H7 (cell line): ENCODE measurements around the gene LRRC1. TPM values are rescaled to one million over a fixed set of nuclear protein-coding genes. Genes with fewer than 3 reads are reported as not detected.

Source experiments
- DNase-seq: peaks from one replicate; pipeline ENCODE4 v3.0.0; 2012
- H3K27me3 ChIP-seq: 2 replicates; pipeline ENCODE4 v1.6.0; 2011; ENCODE audit warnings: mild to moderate bottlenecking, low read length; ENCODE audit not compliant: control insufficient read depth, insufficient read depth
- H3K36me3 ChIP-seq: replicated peaks from 2 replicates; pipeline ENCODE4 v1.5.1; 2011; ENCODE audit warnings: low read length; ENCODE audit not compliant: control insufficient read depth, insufficient read depth
- H3K4me3 ChIP-seq: 2 replicates; pipeline ENCODE4 v1.5.1; 2011; ENCODE audit warnings: low read depth, mild to moderate bottlenecking, control low read depth, low read length, moderate library complexity; ENCODE audit not compliant: insufficient read depth
- total RNA-seq: library from RNA; depleted of rRNA; stranded (reverse); fragments of >200 nt; shearing (Covaris generic); gene quantifications from 2 replicates; pipeline ENCODE4 v1.2.3, GENCODE V29; 2014; rRNA removed

LRRC1 gene
- 10.1 and 14.5 TPM in 2 replicates for total RNA-seq

DNA sequence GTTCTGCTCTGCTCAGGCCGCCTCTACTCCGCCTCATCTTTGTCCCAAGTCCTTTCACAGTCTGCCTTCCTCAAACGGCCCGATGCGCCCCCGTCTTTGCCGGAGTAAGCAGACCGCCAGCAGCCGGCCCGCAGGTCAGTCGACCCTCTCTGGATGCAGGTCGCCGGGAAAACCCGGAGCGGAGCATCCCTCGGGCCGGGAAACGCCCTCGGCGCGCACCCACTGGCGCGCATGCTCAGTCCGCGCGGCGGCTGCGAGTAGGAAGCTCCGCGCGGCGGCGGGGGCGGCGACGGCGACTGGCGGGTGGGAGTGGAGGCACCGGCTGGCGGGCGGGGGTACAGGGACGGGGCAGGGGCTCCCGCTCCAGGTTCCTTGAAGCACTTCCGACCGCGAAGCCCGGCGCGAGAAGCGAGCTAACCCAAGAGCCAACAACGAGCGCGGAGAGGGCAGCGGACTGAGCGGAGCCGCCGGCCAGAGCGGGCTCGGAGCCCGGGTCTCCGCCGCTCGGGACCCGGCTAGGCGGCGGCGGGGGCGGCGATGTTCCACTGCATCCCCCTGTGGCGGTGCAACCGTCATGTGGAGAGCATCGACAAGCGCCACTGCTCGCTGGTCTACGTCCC, at the start of gene LRRC1:
LRRC1 (plus strand) TSS at position 286 of the 620 bp plus-strand sequence; CDS start at position 538, 252 bp downstream.
- DNase-seq = peak; percentile 96
- Histone ChIP-seq H3K36me3 (no peaks in the 10 kb centered on the region), H3K4me3 (peak within 1 kb of the TSS; percentile 89), H3K27me3 (peaks cover 18% of the 10 kb centered on the region)

DNA sequence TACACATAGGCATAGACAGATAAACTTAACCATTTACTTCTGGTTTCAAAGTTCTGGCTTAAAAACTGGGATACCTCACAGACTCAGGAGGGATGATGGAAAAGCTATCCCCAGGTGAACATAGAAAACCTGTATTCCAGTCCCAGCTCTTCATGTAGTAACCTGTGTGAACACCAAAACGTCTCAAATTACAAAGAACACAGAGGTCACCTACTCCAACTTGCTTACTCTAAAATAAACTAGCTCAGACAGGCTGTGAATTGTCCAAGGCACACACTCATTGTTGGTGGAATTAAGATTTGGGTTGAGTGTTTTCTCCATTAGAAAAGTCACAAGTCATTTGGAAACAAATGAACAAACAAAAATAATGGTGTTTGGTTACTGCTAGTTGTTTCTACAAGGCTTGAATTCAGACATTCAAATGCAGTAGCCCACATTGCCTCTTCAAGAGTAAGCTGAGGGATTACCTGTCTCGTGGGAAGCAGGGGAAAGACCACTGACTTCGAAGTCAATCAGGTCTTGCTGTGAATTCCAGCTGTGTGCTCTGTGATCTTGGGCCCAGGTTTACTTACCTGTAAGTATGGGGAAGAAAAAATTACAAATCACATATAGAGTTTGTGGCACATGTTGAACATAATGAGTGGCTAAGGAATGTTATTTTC, 48.2 kb upstream of the LRRC1 start:
- Histone ChIP-seq H3K4me3 (no peak overlapping the region), H3K27me3 (no peaks in the 10 kb centered on the region)
- peak; percentile 29 for DNase-seq

DNA sequence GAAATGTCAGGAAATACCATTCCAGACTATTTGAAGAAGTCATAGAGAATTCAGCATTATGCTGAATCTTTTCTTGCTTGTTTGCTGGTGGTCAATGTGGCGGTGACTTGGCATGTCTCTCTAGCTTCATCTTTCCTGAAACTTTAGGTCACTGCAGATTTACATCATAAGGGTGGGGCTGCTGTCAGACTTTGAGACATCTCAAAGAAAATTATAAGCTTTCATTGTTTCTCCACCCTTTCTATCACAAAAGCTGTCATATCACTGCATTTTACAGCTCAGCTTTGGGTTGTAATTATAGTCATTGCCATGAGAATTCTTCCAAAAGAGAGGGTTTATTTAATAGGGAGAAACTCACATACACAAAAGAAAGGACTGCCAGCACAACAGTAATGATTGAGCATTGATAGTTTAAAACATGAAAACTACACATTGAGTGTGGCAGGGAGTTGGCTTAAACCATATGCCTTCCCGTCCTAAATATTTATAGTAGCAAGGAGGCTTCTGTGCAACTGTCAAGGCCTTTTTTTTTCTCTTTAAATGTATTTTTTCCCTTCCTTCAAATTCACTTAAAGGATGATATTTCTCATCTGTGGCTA, 44.7 kb upstream of the LRRC1 start:
- DNase-seq = no peak
- Histone ChIP-seq H3K27me3 (no peaks in the 10 kb centered on the region), H3K36me3 (no peaks in the 10 kb centered on the region), H3K4me3 (no peak overlapping the region)

More for the DNA sequence above, 48.2 kb upstream of the LRRC1 start:
- no peaks in the 10 kb centered on the region for H3K36me3 ChIP-seq

DNA sequence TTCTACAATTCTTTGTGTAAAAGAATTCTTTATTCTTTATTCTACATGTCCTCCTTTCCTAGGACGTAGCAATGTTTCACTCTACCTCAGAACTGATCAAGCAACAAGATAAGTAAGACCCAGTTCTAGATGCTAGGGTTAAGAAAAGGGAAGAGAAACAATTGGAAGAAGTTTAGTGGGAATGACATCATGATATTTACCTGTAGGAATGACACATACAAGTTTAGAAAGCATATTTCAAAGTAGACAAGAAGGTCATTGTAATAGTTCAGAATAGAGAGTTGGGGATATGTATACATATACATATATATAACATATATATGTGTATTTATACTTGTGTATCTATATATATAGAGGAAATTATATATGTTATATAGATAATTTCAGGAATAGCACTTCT, 43.4 kb upstream of the LRRC1 start:
- no peaks in the 10 kb centered on the region for H3K27me3 ChIP-seq
- DNase-seq = no peak
- H3K36me3 ChIP-seq = no peaks in the 10 kb centered on the region
- no peak overlapping the region for H3K4me3 ChIP-seq

DNA sequence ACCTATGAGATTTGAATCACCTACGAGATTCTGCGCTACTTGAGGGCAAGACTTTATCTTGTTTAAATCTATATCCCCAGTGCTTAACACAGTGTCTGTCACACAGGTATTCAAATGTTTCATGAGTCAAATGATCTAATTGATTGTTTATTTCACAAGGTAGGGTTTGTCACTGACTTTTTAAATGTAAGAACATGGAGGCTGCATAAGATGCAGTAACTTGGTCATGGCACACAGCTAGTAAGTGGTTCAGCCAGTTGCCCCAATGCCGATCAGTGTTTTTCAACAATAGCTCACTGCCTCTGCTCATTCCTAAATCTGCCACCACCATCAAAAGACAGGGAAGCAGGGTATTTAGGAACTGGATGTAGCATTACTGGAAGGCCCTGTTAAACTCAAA, 42.4 kb upstream of the LRRC1 start:
- H3K36me3 ChIP-seq = no peaks in the 10 kb centered on the region
- H3K4me3 ChIP-seq = no peak overlapping the region
- no peaks in the 10 kb centered on the region for H3K27me3 ChIP-seq
- DNase-seq = no peak

DNA sequence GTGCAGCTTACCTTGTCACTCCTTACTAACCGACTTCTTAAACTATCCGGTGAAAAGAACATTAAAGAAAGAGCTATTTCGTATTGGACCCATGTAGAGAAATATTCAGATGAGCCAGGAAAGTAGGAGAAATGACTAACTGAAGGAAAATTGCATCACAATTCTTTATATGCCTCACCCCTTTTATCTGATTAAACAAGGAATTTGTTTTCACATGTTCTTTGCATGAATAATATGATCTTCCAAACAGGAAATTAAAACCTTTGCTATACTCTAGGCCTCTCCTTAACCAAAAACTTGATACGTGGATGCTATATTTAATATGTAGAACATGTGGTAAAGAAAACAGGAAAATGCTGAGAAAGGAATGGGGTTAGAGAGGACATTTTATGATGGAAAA, 41.9 kb upstream of the LRRC1 start:
- Histone ChIP-seq H3K27me3 (no peaks in the 10 kb centered on the region), H3K36me3 (no peaks in the 10 kb centered on the region)
- DNase-seq = no peak

DNA sequence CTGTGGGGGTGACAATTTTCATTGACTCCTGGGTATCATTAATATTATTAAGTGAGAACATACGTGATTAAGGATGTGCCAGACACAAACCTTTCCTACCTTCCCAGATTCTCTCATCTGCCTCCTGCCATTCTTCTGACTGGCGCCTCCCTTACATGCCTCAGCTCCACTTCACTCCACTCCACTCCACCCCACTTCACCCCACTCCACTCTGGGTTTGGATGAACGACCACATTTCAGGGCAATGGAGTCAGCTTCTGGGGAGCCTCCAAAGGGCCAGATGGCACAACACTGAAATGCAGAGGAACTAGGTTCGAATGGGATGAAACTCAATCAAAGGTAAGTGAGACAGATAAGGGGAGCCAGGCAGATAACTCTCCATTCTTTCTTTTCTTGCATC, 40.5 kb upstream of the LRRC1 start:
- H3K36me3 ChIP-seq = no peaks in the 10 kb centered on the region
- no peak for DNase-seq
- H3K4me3 ChIP-seq = no peak overlapping the region
- H3K27me3 ChIP-seq = no peaks in the 10 kb centered on the region

More for the DNA sequence above, 41.9 kb upstream of the LRRC1 start:
- no peak overlapping the region for H3K4me3 ChIP-seq

DNA sequence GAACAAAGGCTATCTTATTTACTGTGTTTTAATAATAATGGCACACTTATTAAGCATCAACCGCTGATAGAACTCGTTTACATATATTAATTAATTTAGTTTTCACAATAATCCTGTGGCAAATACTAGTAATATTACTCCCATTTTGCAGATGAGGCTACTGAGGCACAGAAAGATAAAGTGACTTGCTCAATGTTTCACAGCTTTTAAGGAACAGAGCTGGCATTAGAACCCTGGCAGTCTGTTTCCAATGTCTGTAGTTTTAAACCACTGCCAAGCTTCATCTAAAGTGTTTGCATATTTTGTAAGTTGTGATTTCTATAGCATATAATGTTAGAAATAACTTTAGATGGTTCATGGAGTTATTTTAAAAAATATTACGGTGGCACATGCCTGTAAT, 38.4 kb upstream of the LRRC1 start:
- no peaks in the 10 kb centered on the region for H3K36me3 ChIP-seq
- H3K27me3 ChIP-seq = no peaks in the 10 kb centered on the region
- H3K4me3 ChIP-seq = no peak overlapping the region
- DNase-seq = no peak

DNA sequence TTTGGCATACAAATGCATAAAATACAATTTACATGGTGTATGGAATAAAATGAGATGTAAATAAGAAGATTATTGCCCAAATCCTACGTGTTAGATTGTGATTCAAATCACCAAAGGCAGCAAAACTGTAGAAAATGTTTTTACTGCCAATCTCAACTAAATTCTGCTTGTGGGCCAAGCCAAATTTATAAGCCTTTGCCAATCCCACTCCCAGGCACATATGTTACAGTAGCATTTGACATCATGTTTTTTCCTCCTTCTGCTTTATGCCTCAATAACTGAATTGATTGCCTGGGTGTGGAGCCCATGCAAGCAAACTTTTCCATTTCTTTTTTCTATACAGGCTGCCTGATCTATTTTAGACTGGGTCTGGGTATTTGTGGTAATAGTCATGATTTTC, 36.3 kb upstream of the LRRC1 start:
- Histone ChIP-seq H3K36me3 (no peaks in the 10 kb centered on the region), H3K27me3 (no peaks in the 10 kb centered on the region), H3K4me3 (no peak overlapping the region)
- DNase-seq = no peak

DNA sequence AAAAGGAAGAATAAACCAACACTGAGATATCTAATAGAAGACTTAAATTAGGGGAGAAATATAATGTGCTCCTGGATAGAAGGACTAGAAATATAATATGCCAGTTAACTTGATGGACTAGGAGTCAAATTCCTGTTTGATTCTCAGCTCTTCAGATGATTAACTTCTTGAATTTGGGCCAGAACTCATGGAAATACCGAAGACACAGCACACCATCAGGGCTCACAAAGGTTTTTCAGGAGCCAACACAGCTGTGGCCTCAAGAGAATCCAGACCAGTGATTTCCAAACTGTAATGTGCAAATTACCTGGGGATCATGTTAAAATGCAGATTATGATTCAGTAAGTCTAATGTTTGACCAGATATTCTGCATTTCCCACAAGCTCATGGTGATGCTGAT, 33.8 kb upstream of the LRRC1 start:
- H3K27me3 ChIP-seq = no peaks in the 10 kb centered on the region
- H3K36me3 ChIP-seq = no peaks in the 10 kb centered on the region
- no peak overlapping the region for H3K4me3 ChIP-seq
- DNase-seq = no peak

DNA sequence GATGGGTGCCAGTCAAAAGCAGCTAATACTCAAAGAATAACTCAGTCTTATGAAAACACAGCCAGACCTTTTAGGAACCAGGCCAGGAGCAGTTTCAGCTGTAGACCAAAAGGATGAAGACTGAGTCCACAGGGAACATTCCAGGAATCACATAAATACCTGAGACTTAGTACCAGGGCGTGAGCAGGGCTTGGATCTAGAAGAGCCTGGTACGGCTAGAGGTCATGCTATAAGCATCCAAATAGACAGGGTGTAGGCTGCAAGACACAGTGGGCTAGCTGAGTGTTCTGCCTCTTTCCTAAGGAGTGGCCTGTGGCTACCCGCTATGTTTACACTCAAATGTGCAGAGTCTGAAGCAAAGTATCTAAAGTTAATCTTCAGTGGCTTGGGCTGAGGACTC, 29.5 kb upstream of the LRRC1 start:
- DNase-seq = no peak
- Histone ChIP-seq H3K36me3 (no peaks in the 10 kb centered on the region), H3K27me3 (no peaks in the 10 kb centered on the region), H3K4me3 (no peak overlapping the region)

DNA sequence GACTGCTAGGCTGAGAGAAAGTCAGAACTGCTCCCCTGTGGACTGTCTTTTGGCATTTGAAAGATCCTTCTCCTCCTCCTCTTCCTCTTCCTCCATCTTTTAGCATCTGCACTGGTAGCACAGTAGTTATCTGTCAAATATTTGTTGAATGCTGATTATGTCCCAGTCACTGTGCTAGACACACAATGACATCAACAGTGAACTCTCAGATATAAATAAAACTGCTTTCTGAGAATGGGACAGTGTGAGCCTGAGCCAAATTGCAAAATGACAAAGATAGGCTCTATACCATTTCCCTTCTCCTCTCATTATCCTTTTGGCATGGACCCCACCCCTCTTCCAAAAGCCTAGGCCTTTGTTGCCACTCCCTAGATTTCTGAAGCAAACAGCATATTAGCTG, 27.9 kb upstream of the LRRC1 start:
- Histone ChIP-seq H3K4me3 (no peak overlapping the region), H3K36me3 (no peaks in the 10 kb centered on the region), H3K27me3 (no peaks in the 10 kb centered on the region)
- DNase-seq = no peak

DNA sequence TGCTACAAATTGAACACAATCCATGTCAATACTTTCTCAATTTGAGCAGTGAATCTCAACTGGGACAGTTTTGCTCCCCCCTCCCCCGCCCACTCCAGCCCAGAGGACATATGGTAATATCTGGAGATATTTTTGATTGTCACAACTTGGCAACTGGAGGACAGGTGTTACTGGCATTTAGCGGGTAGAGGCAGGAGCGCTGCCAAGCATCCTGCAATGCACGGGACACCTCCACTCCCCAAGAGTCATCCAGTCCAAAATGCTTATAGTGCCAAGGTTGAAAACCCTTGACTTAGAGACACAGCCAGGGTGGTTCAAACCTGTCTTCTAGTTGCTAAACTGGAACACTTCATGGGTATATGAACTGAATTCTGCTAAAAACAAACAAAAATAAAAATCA, 26.9 kb upstream of the LRRC1 start:
- Histone ChIP-seq H3K36me3 (no peaks in the 10 kb centered on the region), H3K27me3 (no peaks in the 10 kb centered on the region), H3K4me3 (no peak overlapping the region)
- DNase-seq = no peak

DNA sequence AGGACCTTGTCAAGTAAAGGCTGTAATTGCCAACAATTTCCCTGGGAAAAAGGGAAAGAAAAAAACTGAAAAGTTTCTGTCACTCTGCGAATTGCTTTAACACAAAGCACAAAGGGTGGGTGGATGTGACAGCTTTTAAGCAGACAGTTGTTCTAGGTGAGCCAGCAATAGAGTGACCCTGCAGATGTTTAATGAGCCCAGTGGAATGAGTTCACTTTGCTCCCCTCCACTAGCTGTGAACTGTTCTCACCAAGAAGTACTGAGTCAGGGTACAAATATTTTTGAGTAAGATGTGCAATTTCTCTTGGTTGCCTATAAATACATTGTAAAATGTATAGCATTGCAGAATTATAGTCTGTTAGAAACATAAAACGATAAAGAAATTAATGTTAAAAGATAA, 26.2 kb upstream of the LRRC1 start:
- DNase-seq = no peak
- Histone ChIP-seq H3K36me3 (no peaks in the 10 kb centered on the region), H3K27me3 (no peaks in the 10 kb centered on the region), H3K4me3 (no peak overlapping the region)

DNA sequence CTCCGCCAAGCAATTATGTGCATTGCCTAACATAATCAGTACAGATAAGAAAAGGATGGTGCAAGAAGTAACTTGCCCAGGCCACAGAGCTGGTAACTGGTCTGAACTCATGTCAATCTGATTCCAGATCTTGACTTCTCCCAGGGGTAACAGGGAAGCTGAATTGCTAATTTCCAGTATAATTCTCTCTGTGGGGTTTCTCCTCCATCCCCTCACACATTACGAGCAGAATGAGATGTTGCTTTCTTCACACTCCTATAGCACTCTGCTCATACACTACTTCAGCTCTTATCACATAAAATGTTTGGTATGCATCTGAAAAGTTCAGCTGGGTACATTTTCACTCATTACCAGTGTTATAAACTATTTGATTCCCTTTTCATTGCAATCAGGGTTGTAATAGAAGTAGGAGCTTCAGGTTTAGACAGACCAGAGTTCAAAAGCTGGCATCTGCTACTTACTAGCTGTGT, 24.0 kb upstream of the LRRC1 start:
- no peaks in the 10 kb centered on the region for H3K27me3 ChIP-seq
- H3K4me3 ChIP-seq = no peak overlapping the region
- no peaks in the 10 kb centered on the region for H3K36me3 ChIP-seq
- peak; percentile 12 for DNase-seq
